Right lung (tissue), 5 donors: Measurements from ENCODE around the gene MDFIC2. TPM values are rescaled to one million over a fixed set of nuclear protein-coding genes. Genes with fewer than 3 reads are reported as not detected.
"Not testable (repeated sequence)": the region's sequence is repeated elsewhere in the genome, so short reads cannot be mapped to it uniquely, and the experiment has no call there.

ENCODE experiments used
- DNase-seq, 2 donors: peaks; one replicate each; pipeline ENCODE4 v3.0.0-alpha.2; 2013
- polyA plus RNA-seq, 5 donors: library from polyadenylated mRNA; unstranded; fragments of 120-200 nt; gene quantifications; one replicate each; pipeline versions ENCODE4 v1.2.1 to v1.2.3, GENCODE V29; 2013; ENCODE audit warnings: inconsistent platforms in 1 of 5, low replicate concordance in 1 of 5; ENCODE audit not compliant: insufficient read length in 5 of 5, insufficient read depth in 1 of 5

The MDFIC2 gene
- polyA plus RNA-seq, 5 donors, result not detected

GRCh38 chr3:70261283-70261682 is 51.2 kb downstream of the MDFIC2 start:
- DNase-seq, result no peak

DNA sequence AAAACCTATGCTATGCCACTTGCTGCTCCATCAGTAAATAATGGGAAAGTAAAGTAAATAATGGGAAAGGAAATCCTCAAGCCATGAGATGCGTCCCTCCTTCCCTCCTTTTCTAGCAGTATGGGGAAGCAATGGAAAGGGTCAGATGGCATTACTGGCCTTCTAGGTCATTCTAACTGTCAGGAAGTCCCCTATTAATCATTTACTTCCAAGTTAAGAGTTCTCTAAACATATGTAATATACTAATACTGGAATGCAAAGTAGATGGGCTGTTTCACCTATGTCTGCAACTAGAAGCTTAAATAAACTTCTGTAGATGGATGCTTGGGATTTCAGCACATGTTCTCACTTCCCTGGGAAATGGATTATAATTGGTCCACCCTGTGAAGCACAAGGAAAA is 55.9 kb downstream of the MDFIC2 start:
- no peak for DNase-seq

- DNase-seq, result no peak
Observed at GRCh38 chr3:70250492-70250891, 61.9 kb downstream of the MDFIC2 start.

DNA sequence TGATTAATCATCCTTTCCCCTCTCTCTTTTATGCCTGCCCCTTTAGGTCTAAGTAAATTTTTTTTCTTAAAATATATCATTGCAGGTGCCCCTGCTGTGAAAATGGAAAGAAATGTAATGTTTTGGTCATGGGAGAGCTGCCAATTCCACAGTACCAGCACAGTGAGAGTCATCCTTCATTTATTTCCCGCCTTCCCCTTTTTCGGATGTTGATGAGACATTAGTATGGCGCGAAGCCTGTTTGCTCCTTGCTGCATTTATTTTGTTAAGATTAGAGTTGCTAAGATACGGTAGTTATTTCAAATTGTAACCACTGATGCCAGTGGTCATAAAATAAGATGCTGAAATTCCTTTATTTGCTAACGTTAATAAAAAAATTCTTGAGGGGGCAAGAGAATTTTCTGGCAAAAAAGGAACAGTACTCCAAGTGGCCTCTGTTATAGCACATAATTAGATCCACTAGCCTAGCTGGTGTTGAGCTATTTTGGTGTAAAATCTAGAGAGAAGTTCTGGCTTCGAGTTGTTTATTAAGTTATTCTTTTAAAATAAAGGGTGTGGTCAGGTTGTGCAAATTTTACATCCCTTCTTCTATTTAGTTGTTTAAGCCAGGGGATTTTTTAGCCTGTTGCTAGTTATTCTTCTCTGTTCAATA is 62.8 kb downstream of the MDFIC2 start:
- DNase-seq, result no peak

- DNase-seq, result no peak
Observed at GRCh38 chr3:70248856-70249255, 63.6 kb downstream of the MDFIC2 start.

DNA sequence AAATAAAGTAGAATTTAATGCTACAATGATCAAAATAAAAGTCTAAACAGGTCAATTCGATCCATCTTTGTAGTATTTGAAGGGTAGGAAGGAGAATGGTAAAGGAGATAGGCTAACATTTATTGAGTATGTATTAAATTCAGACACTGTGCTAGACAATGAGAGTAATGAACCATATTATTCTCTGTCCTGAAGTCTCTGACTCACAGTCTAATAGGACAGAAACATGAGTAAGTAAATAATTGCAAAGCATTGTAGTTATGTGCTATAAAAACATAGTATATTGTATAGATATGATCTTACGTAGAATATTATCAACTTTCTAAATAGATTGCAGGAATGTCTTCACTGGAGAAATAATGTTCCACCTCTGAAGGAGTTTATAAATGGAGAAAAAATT is 64.5 kb downstream of the MDFIC2 start:
- no peak for DNase-seq

GRCh38 chr3:70245746-70246525 is 66.5 kb downstream of the MDFIC2 start:
- no peak for DNase-seq

DNA sequence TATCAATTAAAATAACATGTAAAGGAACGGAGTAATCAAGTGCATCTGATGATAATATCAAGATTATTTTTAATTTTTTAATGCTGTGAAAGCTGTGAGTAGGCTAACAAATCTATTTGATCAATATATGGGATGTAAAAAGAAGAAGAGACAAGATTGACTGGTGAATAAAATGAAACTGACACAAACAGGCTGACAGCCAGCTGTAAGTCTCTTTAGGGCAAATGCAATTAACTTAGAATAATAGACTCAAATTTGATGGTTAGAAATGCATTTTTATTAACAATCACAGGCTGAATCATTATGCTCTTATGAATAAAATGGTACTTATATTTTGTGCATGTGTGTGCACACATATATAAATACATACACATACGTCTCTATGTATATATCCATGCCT is 68.0 kb downstream of the MDFIC2 start:
- DNase-seq, result no peak

GRCh38 chr3:70242297-70242882 is 70.0 kb downstream of the MDFIC2 start:
- DNase-seq, result no peak

DNA sequence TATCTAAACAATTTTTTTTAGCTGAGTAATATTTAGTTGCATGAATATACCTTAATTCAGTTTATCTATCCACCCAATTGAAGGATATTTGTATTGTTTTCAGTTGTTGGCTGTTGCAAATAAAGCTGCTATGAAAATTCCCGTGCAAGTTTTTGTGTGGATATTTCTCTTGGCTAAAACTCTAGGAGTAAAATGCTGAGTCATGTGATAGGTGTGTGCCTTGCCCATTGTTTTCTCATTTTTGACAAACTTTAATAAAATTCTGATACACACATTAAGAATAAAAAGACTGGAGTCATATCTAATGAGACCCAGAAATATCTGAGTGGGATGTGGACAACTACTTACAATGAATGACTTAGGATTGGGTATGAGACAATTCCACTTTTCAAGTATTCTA is 78.6 kb downstream of the MDFIC2 start:
- DNase-seq, result no peak

DNA sequence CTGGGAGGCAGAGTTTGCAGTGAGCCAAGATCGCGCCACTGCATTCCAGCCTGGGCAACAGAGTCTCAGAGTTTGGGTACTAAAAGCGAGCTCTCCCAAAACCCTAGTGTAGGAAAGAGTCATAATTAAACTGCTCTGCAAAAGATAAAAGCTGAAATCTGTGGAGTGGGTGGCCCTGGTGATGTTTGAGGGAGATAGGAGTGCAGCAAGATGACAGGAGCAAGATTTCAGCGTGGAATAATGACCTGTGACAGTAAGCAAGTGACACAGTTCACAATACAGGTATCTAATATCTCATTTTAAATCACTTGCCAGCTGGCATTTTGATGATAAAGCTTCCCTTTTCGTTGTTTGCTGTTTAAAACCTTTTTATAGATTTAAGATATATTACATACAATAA is 79.3 kb downstream of the MDFIC2 start:
- no peak for DNase-seq

DNA sequence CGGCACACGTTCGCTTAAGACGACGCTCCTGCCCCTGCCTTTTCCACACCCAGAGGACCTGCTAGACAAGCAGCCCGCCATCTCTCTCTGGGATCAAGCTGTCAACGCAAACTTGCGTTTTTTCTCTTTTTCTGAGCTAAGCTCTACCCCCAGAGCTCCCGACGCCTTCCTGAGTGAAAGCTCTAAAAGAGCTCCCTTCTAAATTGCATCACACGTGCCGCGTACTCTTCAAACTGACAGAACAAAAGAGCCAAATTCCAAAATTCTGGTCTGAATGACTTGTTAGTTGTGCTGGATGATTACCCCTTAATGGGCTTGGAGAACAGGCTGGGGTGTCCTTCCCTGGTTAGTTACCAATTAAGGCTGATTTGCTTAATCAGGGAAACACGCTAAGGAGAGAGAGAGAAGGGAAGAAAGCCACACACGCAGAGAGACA is 81.2 kb downstream of the MDFIC2 start:
- DNase-seq, result peak; percentile 6 to 27

GRCh38 chr3:70227437-70227836 is 85.0 kb downstream of the MDFIC2 start:
- DNase-seq, result no peak

DNA sequence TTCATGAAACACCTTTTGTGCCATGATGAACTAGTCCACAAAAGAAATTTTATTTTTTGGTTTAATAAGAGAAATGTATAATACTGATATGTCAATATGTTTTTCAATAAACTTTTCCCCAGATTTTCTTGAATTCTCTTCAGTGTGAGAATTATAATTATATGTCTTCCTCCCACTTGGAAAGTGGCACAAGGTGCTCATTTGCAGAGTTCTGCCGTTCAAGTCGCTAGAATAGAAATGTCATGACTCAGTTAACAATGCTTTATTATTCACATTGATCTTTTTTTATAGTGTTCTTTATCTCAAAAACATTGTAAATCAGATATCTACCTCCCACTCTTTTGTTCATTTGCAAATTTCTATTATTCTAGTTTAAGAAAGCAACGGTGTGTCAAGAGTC is 87.3 kb downstream of the MDFIC2 start:
- no peak for DNase-seq

DNA sequence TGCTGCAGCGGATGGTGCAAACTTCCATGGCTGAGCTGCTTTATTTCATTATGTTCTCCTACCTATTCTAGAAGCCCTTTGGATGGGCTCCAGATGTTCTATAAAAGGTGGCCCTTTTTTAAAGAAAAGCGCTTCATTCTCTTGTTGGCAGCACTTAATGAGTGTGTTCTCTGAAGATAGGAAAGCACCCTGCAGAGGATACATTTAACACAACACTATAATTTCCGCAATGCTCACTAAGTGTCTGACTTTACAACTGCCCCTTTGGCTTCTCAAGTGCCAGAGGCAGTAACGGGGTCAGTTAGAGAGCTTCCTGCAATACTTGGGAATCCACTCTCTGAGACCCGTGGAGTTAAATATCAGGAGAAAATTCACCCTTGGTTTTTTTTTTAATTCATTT is 88.1 kb downstream of the MDFIC2 start:
- DNase-seq, result no peak

DNA sequence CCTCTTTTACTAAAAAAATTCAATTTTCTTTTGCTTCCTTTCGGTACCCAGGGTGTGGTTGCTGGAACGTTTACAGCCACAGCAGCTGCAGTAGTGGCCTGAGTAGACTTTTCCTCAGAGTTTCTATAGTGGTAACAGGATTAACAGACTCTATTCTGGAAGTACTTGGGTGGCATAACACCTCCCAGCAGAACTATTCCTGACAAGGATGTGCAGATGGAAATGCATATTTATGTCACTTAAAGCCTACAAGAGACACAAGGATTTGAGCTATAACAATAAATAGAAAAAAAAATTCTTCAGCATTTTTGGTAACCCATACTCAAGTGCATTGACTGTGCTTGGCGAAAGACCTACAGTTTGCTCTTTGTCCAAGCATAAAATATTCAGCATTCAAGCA is 94.0 kb downstream of the MDFIC2 start:
- no peak for DNase-seq

- not testable (repeated sequence) for DNase-seq
Observed at GRCh38 chr3:70211274-70211673, 101.2 kb downstream of the MDFIC2 start.

- no peak for DNase-seq
Observed at GRCh38 chr3:70201975-70202374, 110.5 kb downstream of the MDFIC2 start.

DNA sequence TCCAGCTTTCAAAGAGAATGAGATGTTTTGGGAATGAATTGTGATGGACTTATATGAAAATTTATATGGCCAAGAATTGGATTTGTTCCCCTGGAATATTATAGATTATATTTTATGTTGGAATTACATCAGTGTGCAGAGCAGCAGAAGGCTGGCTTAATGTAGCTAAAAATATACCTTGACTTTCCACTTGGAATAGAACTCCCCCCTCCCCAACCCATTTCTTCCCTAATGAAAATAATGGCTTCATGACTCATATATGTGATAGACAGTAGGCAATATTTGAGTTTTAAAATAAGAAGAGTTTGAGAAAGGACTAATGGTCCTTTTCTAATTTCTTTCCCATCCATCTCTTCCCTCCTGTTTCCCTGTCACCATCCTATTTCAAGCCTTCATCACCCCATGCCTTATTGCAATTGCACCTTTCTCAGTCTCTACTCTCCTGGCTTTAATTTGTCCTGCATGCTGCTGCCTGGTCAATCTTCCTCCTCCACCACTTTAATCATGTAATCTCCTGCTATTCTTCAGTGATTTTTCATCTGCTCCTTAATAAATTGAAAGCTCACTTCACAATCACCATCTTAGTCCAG is 122.5 kb downstream of the MDFIC2 start:
- DNase-seq, result no peak

- no peak for DNase-seq
Observed at GRCh38 chr3:70186221-70186620, 126.2 kb downstream of the MDFIC2 start.

DNA sequence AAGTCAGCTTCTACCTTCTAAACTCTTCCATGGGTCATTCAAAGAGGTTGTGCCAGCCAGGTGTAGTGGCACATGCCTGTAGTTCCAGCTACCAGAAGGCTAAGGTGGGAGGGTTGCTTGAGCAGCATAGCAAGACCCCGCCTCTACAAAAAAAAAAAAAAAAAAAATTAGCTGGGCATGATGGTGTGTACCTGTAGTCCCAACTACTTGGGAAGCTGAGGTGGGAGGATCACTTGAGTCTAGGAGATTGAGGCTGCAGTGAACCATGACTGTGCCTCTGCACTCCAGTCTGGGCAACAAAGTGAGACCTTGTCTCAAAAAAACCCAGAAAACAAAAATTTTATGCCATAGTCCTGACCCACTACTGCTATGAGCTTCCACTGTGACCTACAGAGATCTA is 126.8 kb downstream of the MDFIC2 start:
- no peak for DNase-seq

DNA sequence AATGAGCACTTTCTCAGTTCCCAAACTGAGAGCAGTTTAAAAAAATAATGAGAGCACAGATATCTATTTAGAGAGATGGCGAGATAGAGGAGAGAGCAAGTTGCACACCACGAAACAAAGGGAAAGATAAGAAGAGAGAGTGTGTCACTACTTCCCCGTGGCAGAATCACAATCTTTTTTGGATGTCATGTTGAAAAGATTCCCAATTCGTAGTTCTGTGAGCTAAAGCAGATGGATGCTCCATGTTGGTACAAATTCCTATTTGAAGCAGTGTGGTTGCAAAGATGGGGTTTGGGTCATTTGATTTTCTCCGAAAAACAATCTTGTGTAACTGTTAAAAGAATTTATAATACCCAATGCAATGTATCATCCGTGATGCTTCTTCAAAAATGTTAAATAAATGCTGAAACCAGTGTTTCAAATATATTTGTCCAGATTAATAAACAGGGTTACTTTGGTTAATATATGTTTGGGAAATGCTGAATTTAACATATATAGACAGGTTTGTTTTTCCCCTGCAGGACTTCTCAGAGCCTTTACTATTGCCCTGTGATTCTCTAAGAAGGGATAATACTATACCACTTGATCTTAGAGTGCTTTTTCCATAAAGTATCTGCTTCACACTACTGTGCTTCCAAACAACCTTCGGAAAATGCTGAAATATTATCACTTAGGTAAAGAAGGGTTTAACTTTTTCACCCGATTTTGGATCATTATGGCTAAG is 128.5 kb downstream of the MDFIC2 start:
- DNase-seq, result no peak
